Pancreas (tissue), 10 donors: ENCODE data around the gene UNK. TPM values are rescaled to one million over a fixed set of nuclear protein-coding genes. Genes with fewer than 3 reads are reported as not detected.
A peak's percentile ranks its signal among the peaks of the same experiment; 100 is the strongest.

ENCODE experiments used
- ATAC-seq, 4 donors: fragments of 200-7000 bp; cut with Tn5 transposase; one replicate each; pipeline versions ENCODE4 v1.8.0 to v1.9.1; 2020; ENCODE audit warnings: mild to moderate bottlenecking in 4 of 4, moderate library complexity in 4 of 4
- DNase-seq, 6 donors: peaks; one replicate each; pipeline ENCODE4 v3.0.0-alpha.2; 2020
- FAIRE-seq: peaks from 2 replicates; lab custom pipeline; 2012; peaks lifted over from hg19 to GRCh38; lab: Jason Lieb, UNC
- H3K27ac ChIP-seq, 4 donors: fragments of 200-600 bp; sonication (generic); 1 replicate in 3 of 4; 2 replicates in 1 of 4; pipeline versions ENCODE4 v1.5.0 to v1.8.0; 2020
- H3K27me3 ChIP-seq, 4 donors: fragments of 200-600 bp; one replicate each; pipeline ENCODE4 v1.8.0; 2021
- H3K36me3 ChIP-seq, 3 donors: fragments of 200-600 bp; sonication (generic) in 1 of 3; one replicate each; pipeline versions ENCODE4 v1.5.0 to v1.8.0; 2020 to 2021
- H3K4me1 ChIP-seq, 3 donors: fragments of 200-600 bp; one replicate each; pipeline ENCODE4 v1.8.0; 2021
- H3K4me3 ChIP-seq, 4 donors: fragments of 200-600 bp; sonication (generic) in 2 of 4; one replicate each; pipeline versions ENCODE4 v1.5.0 to v1.8.0; 2020 to 2021
- H3K9me3 ChIP-seq, 4 donors: fragments of 200-600 bp; one replicate each; pipeline ENCODE4 v1.8.0; 2021
- WGBS, 2 donors: extraction: QIAGEN DNeasy Blood & Tissue Kit; methylation state at CpG; one replicate each; pipeline ENCODE4 v1.1.7; 2013; 5-methylcytosine and 5-hydroxymethylcytosine counted together
- intact Hi-C, 3 donors: fragments of 100-400 bp; cut with DNase I; formaldehyde crosslinking; loops; one replicate each; pipeline versions ENCODE4 v1.11.1 to v1.14.2; 2022
- polyA plus RNA-seq, 2 donors: library from polyadenylated mRNA; stranded (reverse); fragments of 200-250 nt; gene quantifications; one replicate each; pipeline ENCODE4 v1.2.3, GENCODE V29; 2013
- total RNA-seq, 6 donors: library from RNA; stranded (reverse); fragmentation: NEBNext Ultra II Directional in 4 of 6; extraction: Animal tissue kit (Norgen Biotek cat#: 25700) in 4 of 6; gene quantifications; one replicate each; pipeline versions ENCODE4 v1.2.1 to v1.2.4, GENCODE V29; 2021 to 2023
- TF ChIP-seq, protein P1 (sequence below), 4 donors: fragments of 200-600 bp; sonication (generic) in 3 of 4; IDR thresholded peaks; one replicate each; pipeline versions ENCODE4 v1.5.0 to v1.8.0; 2021; ENCODE audit warnings: antibody characterized with exemption in 4 of 4
- donor health status: healthy with polysubstance abuse.
- donor health status: DM: no; HTN: no; CAD: no; lungs with moderate emphysema.
- donor health status: DM: no; HTN: no; CAD: no.
- donor health status: control.
- donor health status: control.
- donor health status: Bipolar disorder and iron deficiency.
- donor health status: DM: yes; HTN: yes; CAD: no.
- donor health status: DM: no; HTN: no; CAD: no.
- donor health status: DM: no; HTN: no; CAD: no.
- donor health status: DM: yes; HTN: yes; CAD: no.

UNK gene
- total and polyA plus RNA-seq, 8 donors: 12.8 to 28.9 (median 15.3) TPM

DNA sequence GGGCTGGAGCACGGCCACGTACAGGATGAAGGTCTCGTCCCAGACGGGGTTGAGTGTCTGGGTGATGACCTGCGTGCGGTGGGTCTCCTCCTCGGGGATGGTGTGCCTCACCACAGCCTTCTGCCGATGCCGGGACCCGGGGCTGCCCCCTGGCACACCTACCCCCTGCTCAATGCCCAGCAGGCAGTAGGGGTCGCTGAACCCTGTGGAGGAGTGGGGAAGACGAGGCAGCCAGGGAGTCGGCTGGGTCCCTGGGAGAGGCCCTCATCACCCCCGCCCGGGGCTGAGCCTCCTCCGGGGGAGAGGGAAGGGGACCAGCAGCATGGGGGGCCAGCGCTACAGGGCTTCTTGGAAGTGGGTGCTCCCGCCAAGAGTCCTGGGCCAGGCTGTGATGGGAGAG lies 57.8 kb downstream of the UNK start:
- Histone ChIP-seq H3K36me3 (peaks cover 0 to 13% (median 0%) of the 10 kb centered on the region in 3 donors), H3K9me3 (no peaks in the 10 kb centered on the region), H3K27me3 (no peaks in the 10 kb centered on the region), H3K27ac (no peak overlapping the region), H3K4me1 (peaks cover 26 to 33% (median 28%) of the 10 kb centered on the region in 3 donors), H3K4me3 (no peak overlapping the region)
- ATAC-seq (no peak), DNase-seq (peak in 1 of 6 donors; percentile 81), FAIRE-seq (no peak)
- 89 to 92% methylated on average over 18 of the region's 18 CpGs for WGBS, 2 donors
- TF ChIP-seq, protein P1, sequence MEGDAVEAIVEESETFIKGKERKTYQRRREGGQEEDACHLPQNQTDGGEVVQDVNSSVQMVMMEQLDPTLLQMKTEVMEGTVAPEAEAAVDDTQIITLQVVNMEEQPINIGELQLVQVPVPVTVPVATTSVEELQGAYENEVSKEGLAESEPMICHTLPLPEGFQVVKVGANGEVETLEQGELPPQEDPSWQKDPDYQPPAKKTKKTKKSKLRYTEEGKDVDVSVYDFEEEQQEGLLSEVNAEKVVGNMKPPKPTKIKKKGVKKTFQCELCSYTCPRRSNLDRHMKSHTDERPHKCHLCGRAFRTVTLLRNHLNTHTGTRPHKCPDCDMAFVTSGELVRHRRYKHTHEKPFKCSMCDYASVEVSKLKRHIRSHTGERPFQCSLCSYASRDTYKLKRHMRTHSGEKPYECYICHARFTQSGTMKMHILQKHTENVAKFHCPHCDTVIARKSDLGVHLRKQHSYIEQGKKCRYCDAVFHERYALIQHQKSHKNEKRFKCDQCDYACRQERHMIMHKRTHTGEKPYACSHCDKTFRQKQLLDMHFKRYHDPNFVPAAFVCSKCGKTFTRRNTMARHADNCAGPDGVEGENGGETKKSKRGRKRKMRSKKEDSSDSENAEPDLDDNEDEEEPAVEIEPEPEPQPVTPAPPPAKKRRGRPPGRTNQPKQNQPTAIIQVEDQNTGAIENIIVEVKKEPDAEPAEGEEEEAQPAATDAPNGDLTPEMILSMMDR (IDR thresholded peaks at IDR 0.05): no peak
- intact Hi-C loops: no loop called here

DNA sequence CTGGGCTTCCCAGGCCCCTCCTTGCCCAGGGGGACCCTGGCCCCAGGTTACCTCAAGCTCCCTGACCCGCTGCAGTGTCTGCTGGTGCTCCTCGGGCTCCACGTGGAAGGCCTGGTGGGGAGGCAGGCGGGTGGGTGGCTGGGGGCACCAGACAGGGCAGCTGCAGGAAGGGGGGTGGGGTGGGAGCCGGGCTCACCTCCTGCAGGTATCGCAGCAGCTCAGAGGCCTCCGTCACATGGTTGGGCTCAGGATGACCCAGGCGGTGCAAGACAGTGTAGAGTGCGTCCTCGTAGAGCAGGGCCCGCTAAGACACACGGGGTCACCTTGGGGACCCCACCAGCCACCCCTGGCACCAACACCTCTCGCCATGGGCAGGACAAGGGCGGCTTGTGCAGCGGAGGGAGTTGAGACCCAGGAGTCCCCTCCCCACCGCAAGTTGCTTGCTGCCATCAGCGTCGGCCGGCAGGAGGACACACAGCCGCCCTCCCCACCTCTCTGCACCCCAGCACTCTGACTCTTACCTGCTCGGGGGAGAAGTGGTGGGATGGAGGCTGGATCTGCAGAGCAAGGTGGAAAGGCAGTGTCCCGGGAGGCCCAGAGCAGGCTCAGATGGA lies 58.5 kb downstream of the UNK start:
- intact Hi-C loops: no loop called here
- no peak for FAIRE-seq
- peak in 1 of 6 donors; percentile 73 for DNase-seq

DNA sequence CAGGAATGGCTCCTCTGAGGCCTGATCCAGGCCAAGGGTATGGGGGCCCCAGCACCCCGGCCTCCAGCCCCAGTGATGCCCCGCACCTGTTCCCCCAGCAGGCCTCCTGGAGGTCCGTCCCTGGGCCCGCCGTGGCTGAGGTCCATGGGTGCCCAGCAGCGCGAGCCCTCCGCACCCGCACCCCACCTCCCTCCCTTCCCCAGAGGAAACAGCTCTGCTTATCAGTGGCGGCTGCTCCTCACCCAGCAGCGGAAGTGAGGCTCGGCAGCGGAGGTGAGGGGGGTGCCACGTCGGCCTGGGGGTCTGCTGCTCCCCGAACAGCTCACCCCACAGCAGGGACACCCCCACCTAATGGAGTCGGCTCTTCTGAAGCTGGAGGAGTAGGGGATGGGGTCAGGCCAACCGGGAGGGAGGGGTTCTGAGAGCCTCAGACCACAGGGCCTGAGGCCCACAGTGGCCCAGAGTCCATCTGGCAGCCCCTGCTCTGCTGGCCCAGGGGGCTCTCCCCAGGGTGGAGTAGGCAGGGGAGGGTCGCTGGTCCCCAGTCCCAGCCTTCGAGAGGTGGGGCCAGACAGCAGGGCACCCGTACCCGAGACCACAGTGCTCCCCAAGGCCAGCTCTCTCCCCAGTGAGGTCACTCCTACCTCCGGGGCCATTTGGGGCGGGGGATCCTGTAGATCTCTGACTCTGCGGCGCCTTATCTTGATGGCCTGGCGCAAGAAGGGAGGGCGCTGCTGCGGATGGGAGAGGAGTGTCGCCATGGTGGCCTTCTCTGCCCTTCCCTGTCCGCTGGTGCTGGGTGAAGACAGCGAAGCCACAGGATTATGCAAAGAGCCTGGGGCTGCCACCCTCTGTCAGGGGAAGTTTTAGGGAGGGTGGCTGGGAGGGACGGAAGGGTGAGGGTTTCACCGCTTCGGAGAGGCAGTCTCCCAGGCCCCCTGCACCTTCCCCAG lies 59.2 kb downstream of the UNK start, which contains the start of gene UNC13D:
Gene UNC13D (minus strand): TSS at position 828 of the 953 bp plus-strand sequence. CDS start 67 bp downstream, at position 761.
- H3K27ac ChIP-seq: peak within 1 kb of the TSS; percentile 89 to 95 (median 92)
- ATAC-seq (peak in 1 of 4 donors; percentile 0), FAIRE-seq (no peak), DNase-seq (peak in 4 of 6 donors; percentile 45 to 85 (median 60))
- no peaks in the 10 kb centered on the region for H3K9me3 ChIP-seq
- no peaks in the 10 kb centered on the region for H3K27me3 ChIP-seq
- H3K4me3 ChIP-seq: peak within 1 kb of the TSS in 1 of 4 donors; percentile 33
- TF ChIP-seq, protein P1 (IDR thresholded peaks at IDR 0.05): no peak
- peaks cover 39 to 43% (median 41%) of the 10 kb centered on the region in 3 donors for H3K4me1 ChIP-seq
- WGBS, 2 donors: 59 to 67% methylated on average over 28 to 35 of the region's 35 CpGs
- H3K36me3 ChIP-seq: peaks cover 0 to 21% (median 2%) of the 10 kb centered on the region in 3 donors
- intact Hi-C loops: no loop called here

More for the DNA sequence above, 58.5 kb downstream of the UNK start:
- peak overlapping the region; percentile 89 to 95 (median 92) for H3K27ac ChIP-seq
- H3K4me1 ChIP-seq: peaks cover 32 to 39% (median 34%) of the 10 kb centered on the region in 3 donors
- TF ChIP-seq, protein P1 (IDR thresholded peaks at IDR 0.05): no peak
- peak overlapping the region in 1 of 4 donors; percentile 33 for H3K4me3 ChIP-seq
- 81 to 86% methylated on average over 22 of the region's 22 CpGs for WGBS, 2 donors
- peaks cover 0 to 19% (median 2%) of the 10 kb centered on the region in 3 donors for H3K36me3 ChIP-seq
- H3K27me3 ChIP-seq: no peaks in the 10 kb centered on the region
- no peaks in the 10 kb centered on the region for H3K9me3 ChIP-seq
- no peak for ATAC-seq

DNA sequence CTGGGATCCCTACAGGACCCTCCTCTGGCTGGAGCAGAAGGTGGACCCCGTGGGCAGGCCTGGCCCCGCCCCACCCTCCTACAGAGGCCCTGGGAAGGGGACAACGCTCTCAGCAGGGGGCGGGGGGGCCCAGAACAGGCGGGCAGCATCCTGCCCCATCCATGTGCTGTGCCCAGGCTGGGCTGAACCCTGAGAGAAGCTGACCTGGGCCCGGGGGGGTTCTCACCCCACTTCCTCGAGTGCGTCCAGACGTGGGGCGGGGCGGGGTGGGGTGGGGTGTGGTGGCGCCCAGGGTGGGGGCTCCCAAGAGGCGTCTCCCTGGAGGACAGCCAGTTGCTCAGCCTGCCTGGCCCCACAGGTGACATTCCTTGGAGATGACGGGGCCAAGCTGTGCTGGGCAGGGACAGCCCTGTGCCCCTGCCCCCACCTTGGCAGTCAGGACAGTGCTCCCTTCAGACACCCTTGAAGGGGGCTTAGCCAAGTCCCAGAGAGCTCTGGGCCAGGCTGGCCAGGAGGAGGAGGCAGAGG lies 60.0 kb downstream of the UNK start:
- peaks cover 45 to 50% (median 49%) of the 10 kb centered on the region in 3 donors for H3K4me1 ChIP-seq
- H3K4me3 ChIP-seq: peak overlapping the region in 1 of 4 donors; percentile 33
- peak overlapping the region; percentile 89 to 95 (median 92) for H3K27ac ChIP-seq
- peaks cover 0 to 28% (median 5%) of the 10 kb centered on the region in 3 donors for H3K36me3 ChIP-seq
- TF ChIP-seq, protein P1 (IDR thresholded peaks at IDR 0.05): no peak
- WGBS, 2 donors: 31 to 41% methylated on average over 11 to 14 of the region's 14 CpGs
- FAIRE-seq (no peak), ATAC-seq (peak; percentile 57 to 64 (median 60)), DNase-seq (peak; percentile 71 to 91 (median 86))
- no peaks in the 10 kb centered on the region for H3K27me3 ChIP-seq
- no peaks in the 10 kb centered on the region for H3K9me3 ChIP-seq
- intact Hi-C loops: no loop called here
